ENCODE data around the gene TMA7.

TMA7 gene

DNA sequence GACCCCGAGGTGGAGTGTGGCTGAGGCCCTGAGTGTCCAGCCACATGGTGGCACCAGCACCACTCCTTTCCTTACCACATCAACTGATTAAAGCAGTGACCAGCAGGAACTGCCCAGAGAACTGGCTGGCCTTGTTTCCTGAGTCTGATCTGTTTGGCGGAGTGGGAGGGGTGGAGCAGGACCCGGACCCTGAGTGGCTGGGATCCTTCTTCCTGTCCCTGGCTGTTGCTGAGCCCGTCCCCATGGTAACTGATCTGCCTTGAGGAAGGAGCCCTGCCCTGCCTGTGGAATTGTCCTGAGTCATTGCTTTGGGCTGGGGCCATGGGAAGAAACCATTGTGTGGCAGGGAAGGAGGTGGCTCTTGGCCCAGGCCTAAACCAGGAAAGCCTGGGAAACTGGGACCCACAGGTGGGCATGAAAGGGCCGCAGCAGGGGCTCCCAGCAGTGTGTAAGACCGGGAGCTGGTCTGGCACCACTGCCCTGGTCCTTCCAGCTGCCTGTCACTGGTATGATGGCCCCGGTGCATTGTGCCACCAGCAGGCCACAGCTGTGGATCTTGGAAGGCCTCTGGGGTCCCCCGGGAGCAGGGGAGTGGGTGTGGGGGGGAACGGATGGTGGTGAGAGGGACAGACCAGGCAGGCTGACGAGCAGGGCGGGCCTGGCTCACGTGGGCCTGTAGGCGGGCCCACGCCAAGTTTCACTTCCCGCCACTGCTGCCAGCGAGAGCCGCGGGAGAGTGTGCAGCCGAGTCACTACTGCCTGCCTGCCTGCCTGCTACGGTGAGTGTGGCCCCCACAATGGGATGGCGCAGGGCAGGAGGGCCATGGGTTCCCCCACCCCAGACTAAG, 25.7 kb downstream of the TMA7 start:
- H3K23ac ChIP-seq (ENCODE audit: low read length in 2 of 2) = no peak overlapping the region
- peak overlapping the region; percentile 80 for H2BK15ac ChIP-seq (ENCODE audit: low read depth, poor library complexity, severe bottlenecking)
- peak overlapping the region; percentile 60 to 96 for H3K18ac ChIP-seq (ENCODE audit: low read depth in 1 of 2, low read length in 2 of 2)
- H3K4ac ChIP-seq (ENCODE audit: low read depth in 1 of 2, low read length in 2 of 2) = peak overlapping the region; percentile 92 to 97
- H3K4me3 ChIP-seq (ENCODE audit: insufficient read depth in 1 of 2, low read depth in 1 of 2, low read length in 2 of 2) = peak overlapping the region in 1 of 2 experiments; percentile 88
- H3K27ac ChIP-seq (ENCODE audit: low read length, poor library complexity, severe bottlenecking) = peak overlapping the region; percentile 91
- peak overlapping the region; percentile 98 for H4K8ac ChIP-seq (ENCODE audit: low read length)
- no peak overlapping the region for H2BK5ac ChIP-seq (ENCODE audit: low read depth, low read length, poor library complexity, severe bottlenecking)
- H3K36me3 ChIP-seq (ENCODE audit: control insufficient read depth in 1 of 2, insufficient read depth in 2 of 2, low read depth in 1 of 2, low read length in 2 of 2) = peaks cover 64 to 69% of the 10 kb centered on the region in 2 experiments
- peak overlapping the region; percentile 89 for H2AK5ac ChIP-seq (ENCODE audit: low read length, severe bottlenecking)
- H3K79me1 ChIP-seq (replicated peaks; ENCODE audit: low read length, poor library complexity, severe bottlenecking) = peaks cover 13% of the 10 kb centered on the region
- no peaks in the 10 kb centered on the region for H3K27me3 ChIP-seq (ENCODE audit: control insufficient read depth in 1 of 2, insufficient read depth in 1 of 2, low read length in 2 of 2)
- H3K9ac ChIP-seq (ENCODE audit: low read length) = peak overlapping the region; percentile 94
- H3K4me1 ChIP-seq (ENCODE audit: control insufficient read depth, insufficient read depth, low read depth, low read length) = peaks cover 27% of the 10 kb centered on the region
- peak overlapping the region in 1 of 2 experiments; percentile 90 for H3K14ac ChIP-seq (ENCODE audit: low read length in 2 of 2)
- no peaks in the 10 kb centered on the region for H3K9me3 ChIP-seq (ENCODE audit: control insufficient read depth, low read length)
- peak; percentile 100 for DNase-seq
- H2AFZ ChIP-seq (ENCODE audit: low read depth, low read length) = no peak overlapping the region
- peak overlapping the region; percentile 99 for H4K91ac ChIP-seq (ENCODE audit: low read length)
- H2BK120ac ChIP-seq (ENCODE audit: low read depth, low read length) = peak overlapping the region; percentile 95
- 63% methylated on average over 19 of the region's 21 CpGs for WGBS
- no peak overlapping the region for H3K4me2 ChIP-seq (ENCODE audit: low read length, poor library complexity, severe bottlenecking)
- peak overlapping the region; percentile 55 to 92 for H2BK12ac ChIP-seq (ENCODE audit: low read length in 2 of 2)

DNA sequence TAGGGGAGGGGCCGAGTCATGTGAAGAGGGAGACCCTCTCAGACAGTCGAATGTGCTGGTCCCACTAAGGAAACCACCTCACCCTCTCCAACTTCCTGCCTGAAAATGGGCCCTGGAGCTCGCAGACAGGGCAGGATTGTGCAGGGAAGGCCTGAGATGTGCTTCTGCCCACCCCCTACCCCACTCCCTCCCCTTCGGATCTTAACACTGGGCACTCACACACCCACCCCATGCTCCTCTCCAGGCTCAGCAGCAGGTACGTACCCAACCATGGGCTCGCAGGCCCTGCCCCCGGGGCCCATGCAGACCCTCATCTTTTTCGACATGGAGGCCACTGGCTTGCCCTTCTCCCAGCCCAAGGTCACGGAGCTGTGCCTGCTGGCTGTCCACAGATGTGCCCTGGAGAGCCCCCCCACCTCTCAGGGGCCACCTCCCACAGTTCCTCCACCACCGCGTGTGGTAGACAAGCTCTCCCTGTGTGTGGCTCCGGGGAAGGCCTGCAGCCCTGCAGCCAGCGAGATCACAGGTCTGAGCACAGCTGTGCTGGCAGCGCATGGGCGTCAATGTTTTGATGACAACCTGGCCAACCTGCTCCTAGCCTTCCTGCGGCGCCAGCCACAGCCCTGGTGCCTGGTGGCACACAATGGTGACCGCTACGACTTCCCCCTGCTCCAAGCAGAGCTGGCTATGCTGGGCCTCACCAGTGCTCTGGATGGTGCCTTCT, 26.5 kb downstream of the TMA7 start:
- Histone ChIP-seq H3K27ac (ENCODE audit: low read length, poor library complexity, severe bottlenecking) (peak overlapping the region; percentile 91), H3K23ac (ENCODE audit: low read length in 2 of 2) (no peak overlapping the region), H3K14ac (ENCODE audit: low read length in 2 of 2) (peak overlapping the region in 1 of 2 experiments; percentile 90), H4K91ac (ENCODE audit: low read length) (peak overlapping the region; percentile 99), H3K9ac (ENCODE audit: low read length) (peak overlapping the region; percentile 94), H3K4ac (ENCODE audit: low read depth in 1 of 2, low read length in 2 of 2) (peak overlapping the region; percentile 92 to 97), H3K9me3 (ENCODE audit: control insufficient read depth, low read length) (no peaks in the 10 kb centered on the region), H3K4me3 (ENCODE audit: insufficient read depth in 1 of 2, low read depth in 1 of 2, low read length in 2 of 2) (peak overlapping the region in 1 of 2 experiments; percentile 88), H3K36me3 (ENCODE audit: control insufficient read depth in 1 of 2, insufficient read depth in 2 of 2, low read depth in 1 of 2, low read length in 2 of 2) (peaks cover 56 to 64% of the 10 kb centered on the region in 2 experiments), H2AK5ac (ENCODE audit: low read length, severe bottlenecking) (no peak overlapping the region), H3K4me2 (ENCODE audit: low read length, poor library complexity, severe bottlenecking) (no peak overlapping the region), H3K18ac (ENCODE audit: low read depth in 1 of 2, low read length in 2 of 2) (peak overlapping the region; percentile 60 to 96), H3K79me1 (replicated peaks; ENCODE audit: low read length, poor library complexity, severe bottlenecking) (peaks cover 13% of the 10 kb centered on the region), H2BK5ac (ENCODE audit: low read depth, low read length, poor library complexity, severe bottlenecking) (no peak overlapping the region), H2BK12ac (ENCODE audit: low read length in 2 of 2) (peak overlapping the region; percentile 20 to 92), H2BK120ac (ENCODE audit: low read depth, low read length) (peak overlapping the region; percentile 95), H2BK15ac (ENCODE audit: low read depth, poor library complexity, severe bottlenecking) (no peak overlapping the region), H2AFZ (ENCODE audit: low read depth, low read length) (no peak overlapping the region), H3K27me3 (ENCODE audit: control insufficient read depth in 1 of 2, insufficient read depth in 1 of 2, low read length in 2 of 2) (no peaks in the 10 kb centered on the region), H3K4me1 (ENCODE audit: control insufficient read depth, insufficient read depth, low read depth, low read length) (peaks cover 28% of the 10 kb centered on the region), H4K8ac (ENCODE audit: low read length) (peak overlapping the region; percentile 98)
- DNase-seq = no peak
- 96% methylated on average over 18 of the region's 19 CpGs for WGBS

DNA sequence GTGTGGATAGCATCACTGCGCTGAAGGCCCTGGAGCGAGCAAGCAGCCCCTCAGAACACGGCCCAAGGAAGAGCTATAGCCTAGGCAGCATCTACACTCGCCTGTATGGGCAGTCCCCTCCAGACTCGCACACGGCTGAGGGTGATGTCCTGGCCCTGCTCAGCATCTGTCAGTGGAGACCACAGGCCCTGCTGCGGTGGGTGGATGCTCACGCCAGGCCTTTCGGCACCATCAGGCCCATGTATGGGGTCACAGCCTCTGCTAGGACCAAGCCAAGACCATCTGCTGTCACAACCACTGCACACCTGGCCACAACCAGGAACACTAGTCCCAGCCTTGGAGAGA, 27.0 kb downstream of the TMA7 start:
- Histone ChIP-seq H3K79me1 (replicated peaks; ENCODE audit: low read length, poor library complexity, severe bottlenecking) (peaks cover 13% of the 10 kb centered on the region), H3K36me3 (ENCODE audit: control insufficient read depth in 1 of 2, insufficient read depth in 2 of 2, low read depth in 1 of 2, low read length in 2 of 2) (peaks cover 56 to 64% of the 10 kb centered on the region in 2 experiments), H3K4me1 (ENCODE audit: control insufficient read depth, insufficient read depth, low read depth, low read length) (peaks cover 32% of the 10 kb centered on the region), H3K9me3 (ENCODE audit: control insufficient read depth, low read length) (no peaks in the 10 kb centered on the region), H3K27ac (ENCODE audit: low read length, poor library complexity, severe bottlenecking) (no peak overlapping the region), H4K91ac (ENCODE audit: low read length) (no peak overlapping the region), H3K27me3 (ENCODE audit: control insufficient read depth in 1 of 2, insufficient read depth in 1 of 2, low read length in 2 of 2) (no peaks in the 10 kb centered on the region), H4K8ac (ENCODE audit: low read length) (peak overlapping the region; percentile 30), H3K14ac (ENCODE audit: low read length in 2 of 2) (no peak overlapping the region), H2AFZ (ENCODE audit: low read depth, low read length) (no peak overlapping the region), H3K9ac (ENCODE audit: low read length) (peak overlapping the region; percentile 94), H2BK12ac (ENCODE audit: low read length in 2 of 2) (peak overlapping the region in 1 of 2 experiments; percentile 17), H2BK5ac (ENCODE audit: low read depth, low read length, poor library complexity, severe bottlenecking) (no peak overlapping the region), H2AK5ac (ENCODE audit: low read length, severe bottlenecking) (peak overlapping the region; percentile 14), H2BK15ac (ENCODE audit: low read depth, poor library complexity, severe bottlenecking) (no peak overlapping the region), H3K4me3 (ENCODE audit: insufficient read depth in 1 of 2, low read depth in 1 of 2, low read length in 2 of 2) (peak overlapping the region in 1 of 2 experiments; percentile 88), H3K4me2 (ENCODE audit: low read length, poor library complexity, severe bottlenecking) (no peak overlapping the region), H3K4ac (ENCODE audit: low read depth in 1 of 2, low read length in 2 of 2) (no peak overlapping the region), H3K18ac (ENCODE audit: low read depth in 1 of 2, low read length in 2 of 2) (no peak overlapping the region), H3K23ac (ENCODE audit: low read length in 2 of 2) (no peak overlapping the region), H2BK120ac (ENCODE audit: low read depth, low read length) (no peak overlapping the region)
- no peak for DNase-seq
- WGBS = 97% methylated on average over 9 of the region's 9 CpGs
